ENCODE results near the gene RELL2.

The RELL2 gene

GRCh38 chr5:141681295-141681694 is 44.5 kb downstream of the RELL2 start:
- no peak for FAIRE-seq

DNA sequence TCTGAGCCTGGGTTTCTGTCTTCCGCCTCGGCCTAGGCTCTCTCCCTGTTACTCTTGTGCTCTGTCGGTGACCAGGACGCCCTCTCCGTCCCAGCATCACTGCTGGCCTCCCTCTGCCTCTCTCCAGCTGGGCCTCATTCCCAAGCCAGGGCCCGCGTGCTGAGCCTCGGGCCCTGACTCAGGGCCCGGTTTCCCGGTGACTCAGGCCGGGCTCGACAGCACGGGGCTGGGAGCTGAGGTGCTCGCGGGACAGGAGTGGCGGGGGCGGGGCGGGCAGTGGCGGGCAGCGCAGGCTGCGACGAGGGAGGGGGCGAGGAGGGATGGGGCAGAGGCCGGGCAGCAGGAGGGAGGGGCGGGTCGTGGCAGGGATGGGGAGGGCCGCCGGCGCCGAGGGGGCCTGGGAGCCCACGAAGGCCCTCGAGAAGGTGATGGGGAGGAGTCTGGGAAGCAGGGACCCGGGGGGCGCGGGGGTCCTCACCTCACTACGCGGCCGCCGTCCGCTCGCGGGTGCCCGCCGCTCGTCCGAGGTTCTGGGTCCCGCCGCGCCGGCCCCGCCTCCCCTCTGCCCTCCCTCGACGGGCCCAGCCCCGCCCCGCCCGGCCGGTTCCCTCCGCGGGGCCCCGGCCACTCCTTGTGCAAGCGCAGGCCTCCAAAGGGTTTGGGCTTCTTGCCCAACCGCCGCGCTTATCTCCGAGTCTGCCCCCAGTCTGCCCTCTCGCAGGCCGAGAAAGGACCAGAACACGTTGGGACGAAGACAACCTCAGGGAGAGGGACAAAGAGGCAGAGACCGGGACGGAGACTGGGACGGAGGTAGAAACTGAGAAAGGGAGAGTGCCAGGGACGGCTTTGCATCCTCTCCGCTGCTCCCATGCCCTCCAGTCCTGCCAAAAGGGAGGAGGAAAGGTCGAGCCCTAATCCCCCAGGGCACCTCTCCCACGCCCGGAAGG is 45.2 kb downstream of the RELL2 start, which contains the start of gene ARAP3:
TSS of gene ARAP3 (minus strand) at position 536 of the 947 bp plus-strand sequence. CDS start 1,744 bp downstream, outside the sequence.
- no peak for FAIRE-seq

DNA sequence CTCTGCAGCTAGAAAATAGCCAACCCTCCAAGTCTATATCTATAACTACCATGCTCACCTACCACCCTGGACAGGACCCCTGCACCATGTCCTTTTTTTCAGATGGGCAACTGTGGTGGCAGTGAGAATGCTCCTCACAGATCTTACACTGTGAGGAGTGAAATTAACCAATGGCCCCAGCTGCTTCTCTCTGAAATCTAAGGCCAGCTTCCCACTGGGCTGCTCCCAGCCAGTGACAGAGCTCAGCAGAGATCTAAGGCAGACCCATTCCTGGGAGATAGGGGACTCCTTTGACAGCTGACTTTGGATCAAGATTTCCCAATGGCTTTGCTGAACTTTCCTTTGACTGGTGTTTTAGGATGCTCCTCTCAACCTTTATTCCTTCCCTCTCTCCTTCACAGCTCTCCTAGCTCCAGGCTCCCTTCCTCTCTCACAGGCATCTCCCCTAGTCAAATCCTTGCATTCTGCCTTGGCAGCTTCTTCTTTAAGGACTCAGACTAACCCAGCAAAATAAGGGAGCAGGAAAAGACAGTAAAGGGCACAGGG is 46.9 kb downstream of the RELL2 start:
- FAIRE-seq, result no peak

GRCh38 chr5:141685591-141685990 is 48.8 kb downstream of the RELL2 start:
- FAIRE-seq, result no peak

- FAIRE-seq, result no peak
These were observed 50.0 kb downstream of the RELL2 start for GRCh38 chr5:141686648-141687416.

Measured in G401.6 (cell line).